HL-60 (cell line): ENCODE results near the gene PRM3.

Experiments used
- GABPA ChIP-seq: IDR thresholded peaks from 2 replicates; pipeline ENCODE4 v1.6.1; 2012; ENCODE audit warnings: low read depth
- POLR2AphosphoS5 ChIP-seq: IDR thresholded peaks from 2 replicates; pipeline ENCODE4 v1.6.1; 2012; ENCODE audit warnings: low read depth
- TF ChIP-seq, protein P1 (sequence below): IDR thresholded peaks from one replicate; pipeline ENCODE4 v1.5.1; 2011; ENCODE audit warnings: low read length, control low read depth, inconsistent platforms; ENCODE audit not compliant: insufficient read depth

DNA sequence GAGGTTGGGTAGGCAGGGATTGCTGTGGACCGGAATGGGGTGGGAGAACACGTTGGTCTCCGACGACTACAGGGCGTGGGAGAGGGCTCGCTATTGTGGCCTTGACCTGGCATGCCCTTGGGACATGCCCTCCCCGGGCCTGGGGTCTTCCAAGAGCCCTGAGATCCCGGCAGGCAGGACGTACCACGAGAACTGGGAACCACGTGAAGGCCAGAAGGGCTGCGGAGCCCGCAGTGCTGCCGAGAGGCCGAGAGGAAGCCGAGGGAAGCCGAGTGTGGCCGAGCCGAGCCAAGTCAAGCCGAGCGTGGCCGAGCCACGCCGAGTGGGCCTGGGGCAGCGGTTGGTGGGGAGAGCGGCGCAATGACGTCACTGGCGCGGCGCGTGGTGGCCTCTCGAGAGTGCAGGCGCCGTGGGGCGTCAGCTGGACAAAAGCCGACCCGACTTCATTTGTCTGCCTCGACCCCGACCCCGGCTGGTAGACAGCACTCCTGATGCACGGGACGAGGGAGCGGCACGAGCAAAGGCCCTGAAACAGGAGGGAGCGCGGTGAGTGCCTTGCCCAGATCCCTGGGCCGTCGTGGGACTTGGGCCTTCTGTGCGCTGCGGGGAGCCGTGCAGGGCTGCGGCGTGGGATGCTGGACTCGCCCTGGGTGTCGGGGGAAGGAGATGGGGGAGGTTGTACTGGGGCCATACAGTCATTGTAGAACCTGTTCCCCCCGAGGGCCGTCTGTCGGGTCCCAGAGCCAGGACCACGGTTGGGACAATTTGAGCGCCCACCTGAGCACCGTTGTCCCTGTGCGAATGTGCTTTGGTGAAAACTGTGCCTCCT, 24.0 kb downstream of the PRM3 start:
- TF ChIP-seq, protein P1, sequence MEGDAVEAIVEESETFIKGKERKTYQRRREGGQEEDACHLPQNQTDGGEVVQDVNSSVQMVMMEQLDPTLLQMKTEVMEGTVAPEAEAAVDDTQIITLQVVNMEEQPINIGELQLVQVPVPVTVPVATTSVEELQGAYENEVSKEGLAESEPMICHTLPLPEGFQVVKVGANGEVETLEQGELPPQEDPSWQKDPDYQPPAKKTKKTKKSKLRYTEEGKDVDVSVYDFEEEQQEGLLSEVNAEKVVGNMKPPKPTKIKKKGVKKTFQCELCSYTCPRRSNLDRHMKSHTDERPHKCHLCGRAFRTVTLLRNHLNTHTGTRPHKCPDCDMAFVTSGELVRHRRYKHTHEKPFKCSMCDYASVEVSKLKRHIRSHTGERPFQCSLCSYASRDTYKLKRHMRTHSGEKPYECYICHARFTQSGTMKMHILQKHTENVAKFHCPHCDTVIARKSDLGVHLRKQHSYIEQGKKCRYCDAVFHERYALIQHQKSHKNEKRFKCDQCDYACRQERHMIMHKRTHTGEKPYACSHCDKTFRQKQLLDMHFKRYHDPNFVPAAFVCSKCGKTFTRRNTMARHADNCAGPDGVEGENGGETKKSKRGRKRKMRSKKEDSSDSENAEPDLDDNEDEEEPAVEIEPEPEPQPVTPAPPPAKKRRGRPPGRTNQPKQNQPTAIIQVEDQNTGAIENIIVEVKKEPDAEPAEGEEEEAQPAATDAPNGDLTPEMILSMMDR: no peak
- TF ChIP-seq POLR2AphosphoS5 (no peak), GABPA (no peak)
